ENCODE measurements around the gene MOCS3.

GRCh38 chr20:50919567-50919966 is 39.1 kb upstream of the MOCS3 start:
- no peak for TF ChIP-seq EZH2 (IDR thresholded peaks at IDR 0.05; ENCODE audit: insufficient read depth, poor library complexity, severe bottlenecking)
- TF ChIP-seq EZH2phosphoT487 (IDR thresholded peaks at IDR 0.05; ENCODE audit: insufficient read depth, low read depth): no peak
